Posterior cingulate gyrus (tissue), 11 donors: ENCODE measurements around the gene GALNT12.

Experiments used
- DNase-seq, 10 donors: peaks; one replicate each; pipeline versions ENCODE4 v3.0.0 to v3.0.0-alpha.2; 2020 to 2021; ENCODE audit warnings: mixed read lengths in 3 of 10
- intact Hi-C: fragments of 100-400 bp; cut with DNase I; formaldehyde crosslinking; loops from one replicate; pipeline ENCODE4 v1.15.1; 2023

GALNT12 gene

DNA sequence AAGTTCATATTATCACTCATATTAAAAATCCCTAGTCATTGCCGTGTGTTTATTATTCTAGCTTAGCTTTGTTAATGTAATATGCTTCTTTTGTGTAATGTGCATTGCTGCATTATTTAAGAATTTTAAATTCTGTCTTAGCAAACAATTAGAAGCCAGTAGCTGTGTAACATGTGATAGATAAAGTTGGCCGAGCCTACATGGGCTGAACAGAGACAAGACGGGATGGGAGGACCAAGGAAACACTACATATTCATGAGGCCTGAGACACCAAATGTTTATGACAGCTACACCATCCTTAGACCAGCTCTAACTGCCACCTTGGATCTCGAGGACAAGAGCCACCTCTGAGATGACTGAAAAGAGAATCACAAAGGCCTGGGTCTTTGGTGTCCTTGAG, 85.2 kb downstream of the GALNT12 start:
- intact Hi-C loops = no loop called here
- no peak for DNase-seq

- no peak for DNase-seq
- intact Hi-C loops = no loop called here
Observed at GRCh38 chr9:98894171-98894570, 86.7 kb downstream of the GALNT12 start.

DNA sequence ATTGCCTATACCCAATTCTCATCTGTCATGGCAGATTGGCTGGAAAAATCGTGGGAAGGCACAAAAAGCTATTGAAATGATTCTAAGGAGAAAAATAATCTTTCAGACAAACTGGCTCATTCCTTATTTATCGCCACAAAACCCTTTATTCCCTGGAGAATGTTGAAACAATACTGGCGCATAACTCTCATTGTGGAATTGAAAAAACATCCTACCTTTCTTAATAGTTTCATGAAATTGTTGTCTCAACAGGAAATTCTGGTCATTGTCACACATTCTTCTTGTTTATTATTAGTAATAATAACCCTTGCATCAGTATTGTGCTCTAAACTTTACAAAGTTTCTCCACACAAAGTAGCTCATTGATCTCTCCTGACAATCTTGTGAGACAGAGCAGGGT, 87.3 kb downstream of the GALNT12 start:
- intact Hi-C loops = no loop called here

DNA sequence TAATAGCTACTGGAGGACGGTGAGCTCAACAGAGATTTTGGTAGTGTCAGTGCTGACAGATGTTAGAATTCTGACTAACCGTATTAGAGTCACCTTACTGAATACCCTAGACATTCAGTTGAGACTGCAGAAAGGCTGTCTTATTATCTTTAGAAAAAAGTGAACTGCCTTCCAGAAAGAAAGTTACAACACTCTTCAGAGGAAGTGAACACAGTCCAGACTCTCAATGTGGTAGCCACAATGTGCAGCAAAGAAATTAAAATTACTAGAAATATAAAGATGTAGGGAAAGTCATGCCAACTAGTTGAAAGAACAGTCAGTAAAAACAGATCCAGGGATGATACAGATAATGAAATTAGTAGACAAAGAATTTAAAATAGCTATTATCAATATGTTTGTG, 89.2 kb downstream of the GALNT12 start:
- DNase-seq = no peak
- intact Hi-C loops = no loop called here

More for the DNA sequence above, 87.3 kb downstream of the GALNT12 start:
- DNase-seq = no peak

DNA sequence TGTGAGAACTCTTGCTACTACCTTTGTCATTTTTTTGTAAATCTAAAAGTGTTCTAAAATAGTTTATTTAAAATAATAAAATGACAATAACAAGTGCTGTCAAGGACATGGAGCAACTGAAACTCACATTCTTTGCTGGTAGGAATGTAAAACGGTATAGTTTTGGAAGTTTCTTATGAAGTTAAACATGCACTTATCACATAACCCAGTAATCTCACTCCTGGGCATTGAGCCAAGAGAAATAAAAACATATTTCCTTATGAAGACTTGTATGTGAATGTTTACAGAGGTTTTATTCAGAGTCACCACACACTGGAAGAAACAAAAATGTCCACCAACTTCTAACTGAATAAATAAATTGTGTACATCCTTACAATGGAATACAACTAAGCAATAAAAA, 90.3 kb downstream of the GALNT12 start:
- intact Hi-C loops = no loop called here
- no peak for DNase-seq

DNA sequence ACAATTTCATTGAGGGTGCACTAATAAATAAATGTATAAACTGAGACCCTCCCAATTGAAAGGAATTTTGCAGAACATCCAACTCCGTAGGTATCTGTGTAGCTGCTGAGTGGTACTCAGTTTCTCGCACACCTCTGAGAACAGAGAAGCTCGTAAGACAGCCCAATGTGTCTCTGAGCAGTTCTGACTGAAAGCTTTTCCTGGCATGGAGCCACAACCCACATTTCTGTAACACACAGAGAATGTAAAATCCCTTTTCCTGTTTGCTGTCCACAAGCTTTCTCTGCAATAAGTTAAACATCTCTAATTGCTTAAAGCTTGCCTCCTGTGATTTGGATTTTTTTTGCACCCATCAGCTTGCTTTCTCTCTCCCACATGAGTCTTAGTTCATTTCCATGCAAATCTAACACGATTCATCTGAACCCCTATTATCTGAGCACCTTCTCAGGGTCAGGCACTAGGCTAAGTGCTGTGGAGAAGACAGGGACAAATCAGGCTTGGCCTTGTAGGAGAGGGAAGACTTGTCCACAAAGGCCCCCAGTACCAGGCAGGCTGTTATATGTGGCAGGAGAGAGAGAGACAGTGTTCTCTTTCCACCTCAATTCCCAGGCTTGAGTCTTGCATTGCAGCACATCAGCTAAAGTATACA, 92.1 kb downstream of the GALNT12 start:
- intact Hi-C loops = loop anchor here (1.0 kb wide), 1 partner anchor 30 kb away; no protein-coding TSS in a partner anchor
- no peak for DNase-seq
